Gastroesophageal sphincter (tissue), 3 donors: Measurements from ENCODE around the gene NFIA.

Experiments
- EP300 ChIP-seq: sonication (generic); formaldehyde crosslinking; IDR thresholded peaks from one replicate; pipeline ENCODE4 v1.6.1; 2017; ENCODE audit warnings: antibody characterized with exemption, mild to moderate bottlenecking
- POLR2A ChIP-seq, 2 donors: fragments of 450-650 bp; IDR thresholded peaks; one replicate each; pipeline ENCODE4 v1.6.1; 2017; ENCODE audit warnings: antibody characterized with exemption in 2 of 2, mild to moderate bottlenecking in 2 of 2, moderate library complexity in 1 of 2
- POLR2AphosphoS5 ChIP-seq: sonication (generic); formaldehyde crosslinking; IDR thresholded peaks from one replicate; pipeline ENCODE4 v1.6.1; 2017; ENCODE audit warnings: antibody characterized with exemption
- TF ChIP-seq, protein P1 (sequence below), 4 experiments: fragments of 200-600 bp in 2 of 4; fragments of 450-650 bp in 2 of 4; sonication (generic) in 1 of 4; IDR thresholded peaks; one replicate each; pipeline ENCODE4 v1.5.1; 2017 to 2019; ENCODE audit warnings: antibody characterized with exemption in 4 of 4, mild to moderate bottlenecking in 2 of 4, moderate library complexity in 2 of 4

DNA sequence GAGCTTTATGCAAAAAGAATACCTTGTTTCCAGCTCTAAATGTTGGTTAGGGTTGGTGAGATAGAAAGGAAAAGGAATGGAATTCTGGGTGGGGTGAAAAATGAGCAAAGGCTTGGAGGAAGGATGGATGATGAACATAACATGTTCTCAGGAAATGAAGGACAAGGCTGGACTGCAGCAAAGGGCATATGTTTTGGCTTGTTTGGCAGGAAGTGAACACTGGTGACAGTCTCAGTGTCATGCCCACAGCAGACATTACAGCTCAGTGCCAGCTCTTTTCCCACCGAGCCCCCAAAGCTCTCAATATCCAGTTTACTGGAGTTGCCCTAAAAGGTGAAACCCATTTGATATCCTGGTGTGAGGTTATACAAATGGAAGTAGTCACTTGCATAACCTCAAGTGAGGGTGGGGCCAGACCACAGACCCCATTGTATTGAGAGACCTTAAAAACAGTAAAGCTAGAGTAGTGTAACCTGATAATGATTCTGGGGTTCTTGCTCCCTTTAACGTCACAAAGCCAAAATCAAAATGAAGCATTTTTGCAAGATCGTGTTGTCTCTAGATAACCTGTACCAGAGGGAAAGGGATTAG lies 270.6 kb downstream of the NFIA start:
- TF ChIP-seq POLR2A (IDR thresholded peaks at IDR 0.05) (no peak), POLR2AphosphoS5 (no peak), EP300 (no peak)
- TF ChIP-seq, protein P1, sequence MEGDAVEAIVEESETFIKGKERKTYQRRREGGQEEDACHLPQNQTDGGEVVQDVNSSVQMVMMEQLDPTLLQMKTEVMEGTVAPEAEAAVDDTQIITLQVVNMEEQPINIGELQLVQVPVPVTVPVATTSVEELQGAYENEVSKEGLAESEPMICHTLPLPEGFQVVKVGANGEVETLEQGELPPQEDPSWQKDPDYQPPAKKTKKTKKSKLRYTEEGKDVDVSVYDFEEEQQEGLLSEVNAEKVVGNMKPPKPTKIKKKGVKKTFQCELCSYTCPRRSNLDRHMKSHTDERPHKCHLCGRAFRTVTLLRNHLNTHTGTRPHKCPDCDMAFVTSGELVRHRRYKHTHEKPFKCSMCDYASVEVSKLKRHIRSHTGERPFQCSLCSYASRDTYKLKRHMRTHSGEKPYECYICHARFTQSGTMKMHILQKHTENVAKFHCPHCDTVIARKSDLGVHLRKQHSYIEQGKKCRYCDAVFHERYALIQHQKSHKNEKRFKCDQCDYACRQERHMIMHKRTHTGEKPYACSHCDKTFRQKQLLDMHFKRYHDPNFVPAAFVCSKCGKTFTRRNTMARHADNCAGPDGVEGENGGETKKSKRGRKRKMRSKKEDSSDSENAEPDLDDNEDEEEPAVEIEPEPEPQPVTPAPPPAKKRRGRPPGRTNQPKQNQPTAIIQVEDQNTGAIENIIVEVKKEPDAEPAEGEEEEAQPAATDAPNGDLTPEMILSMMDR (IDR thresholded peaks at IDR 0.05), result no peak
